HG03558 (cell line): ENCODE measurements around the gene CEP83.
"Not testable (repeated sequence)": the region's sequence is repeated elsewhere in the genome, so short reads cannot be mapped to it uniquely, and the experiment has no call there.

ENCODE experiments used
- ATAC-seq: cut with Tn5 transposase; IDR thresholded peaks from one replicate; pipeline ENCODE4 v1.9.1; 2021; ENCODE audit warnings: moderate number of reproducible peaks; ENCODE audit not compliant: unreplicated experiment; ENCODE audit errors: extremely low read depth

Gene CEP83, protein sequence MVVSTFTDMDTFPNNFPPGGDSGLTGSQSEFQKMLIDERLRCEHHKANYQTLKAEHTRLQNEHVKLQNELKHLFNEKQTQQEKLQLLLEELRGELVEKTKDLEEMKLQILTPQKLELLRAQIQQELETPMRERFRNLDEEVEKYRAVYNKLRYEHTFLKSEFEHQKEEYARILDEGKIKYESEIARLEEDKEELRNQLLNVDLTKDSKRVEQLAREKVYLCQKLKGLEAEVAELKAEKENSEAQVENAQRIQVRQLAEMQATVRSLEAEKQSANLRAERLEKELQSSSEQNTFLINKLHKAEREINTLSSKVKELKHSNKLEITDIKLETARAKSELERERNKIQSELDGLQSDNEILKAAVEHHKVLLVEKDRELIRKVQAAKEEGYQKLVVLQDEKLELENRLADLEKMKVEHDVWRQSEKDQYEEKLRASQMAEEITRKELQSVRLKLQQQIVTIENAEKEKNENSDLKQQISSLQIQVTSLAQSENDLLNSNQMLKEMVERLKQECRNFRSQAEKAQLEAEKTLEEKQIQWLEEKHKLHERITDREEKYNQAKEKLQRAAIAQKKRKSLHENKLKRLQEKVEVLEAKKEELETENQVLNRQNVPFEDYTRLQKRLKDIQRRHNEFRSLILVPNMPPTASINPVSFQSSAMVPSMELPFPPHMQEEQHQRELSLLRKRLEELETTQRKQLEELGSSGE

DNA sequence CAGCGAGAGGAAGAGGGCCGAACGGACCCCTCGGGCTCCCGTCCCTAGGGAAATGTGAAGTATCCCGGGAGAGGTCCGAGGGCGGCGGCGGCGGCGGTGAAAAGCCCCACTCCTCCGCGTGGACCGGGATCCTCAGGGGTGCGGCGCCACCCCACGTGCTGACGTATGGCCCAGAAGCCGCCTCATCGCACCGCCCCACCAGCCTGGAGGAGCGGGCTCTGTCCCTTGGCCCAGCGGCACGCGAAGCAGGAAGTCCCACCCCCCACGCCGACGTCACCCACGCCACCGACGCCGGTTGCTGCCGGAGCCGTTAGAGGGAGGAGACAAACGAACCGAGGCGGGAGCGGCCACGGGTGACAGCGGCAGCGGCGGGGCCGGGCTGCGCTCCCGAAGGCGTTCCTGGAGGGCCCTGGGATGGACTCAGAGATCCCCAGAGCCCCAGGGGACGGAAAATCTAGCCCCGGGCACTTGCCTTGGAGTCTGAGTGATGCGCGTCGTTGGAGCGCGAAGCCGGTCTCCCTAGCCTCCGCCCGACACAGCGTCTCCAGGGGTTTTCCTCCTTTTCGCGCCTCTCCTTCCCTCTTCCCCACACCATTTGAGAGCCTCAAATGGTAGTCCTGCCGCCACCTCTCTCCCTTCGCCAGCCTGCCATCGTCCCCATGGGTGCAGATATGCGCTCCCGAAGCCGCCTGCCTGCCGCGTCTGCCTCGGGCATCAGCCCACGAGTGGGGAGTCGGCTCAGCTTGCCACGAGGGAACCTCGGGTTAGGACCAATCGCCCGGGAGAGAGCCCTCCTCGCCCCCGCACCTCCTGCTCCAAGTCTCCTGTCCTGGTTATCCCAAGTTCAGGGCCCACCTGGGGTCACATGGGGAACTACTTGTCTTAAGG, at the start of gene CEP83:
Gene CEP83 (minus strand): TSS at position 140 of the 888 bp plus-strand sequence. CDS start 47,377 bp downstream, outside the sequence.
- ATAC-seq: peak; percentile 90

- no peak for ATAC-seq
These were observed 49.6 kb upstream of the CEP83 start for GRCh38 chr12:94509317-94509716.

DNA sequence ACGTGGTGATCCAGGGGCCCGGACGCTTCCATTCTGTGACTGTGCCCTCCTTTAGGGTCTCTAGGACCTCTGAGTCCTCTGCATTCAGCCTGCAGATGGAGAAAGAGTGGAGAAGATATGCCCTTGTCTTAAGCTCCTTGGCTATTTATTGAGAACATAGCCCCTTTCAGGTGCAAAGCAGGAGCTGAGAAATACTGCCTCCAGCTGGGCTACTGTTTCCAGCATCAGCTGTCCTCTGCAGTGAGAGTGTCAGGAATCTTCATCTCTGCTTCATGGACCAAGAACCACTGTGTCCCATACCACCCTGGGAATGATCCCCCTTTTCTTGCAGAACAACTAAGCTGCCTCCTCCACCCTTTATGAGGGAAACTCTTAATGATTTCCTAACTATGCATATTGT, 47.8 kb upstream of the CEP83 start:
- no peak for ATAC-seq

GRCh38 chr12:94504386-94504785, 44.7 kb upstream of the CEP83 start:
- ATAC-seq: no peak

GRCh38 chr12:94503619-94504018, 44.0 kb upstream of the CEP83 start:
- ATAC-seq: no peak

DNA sequence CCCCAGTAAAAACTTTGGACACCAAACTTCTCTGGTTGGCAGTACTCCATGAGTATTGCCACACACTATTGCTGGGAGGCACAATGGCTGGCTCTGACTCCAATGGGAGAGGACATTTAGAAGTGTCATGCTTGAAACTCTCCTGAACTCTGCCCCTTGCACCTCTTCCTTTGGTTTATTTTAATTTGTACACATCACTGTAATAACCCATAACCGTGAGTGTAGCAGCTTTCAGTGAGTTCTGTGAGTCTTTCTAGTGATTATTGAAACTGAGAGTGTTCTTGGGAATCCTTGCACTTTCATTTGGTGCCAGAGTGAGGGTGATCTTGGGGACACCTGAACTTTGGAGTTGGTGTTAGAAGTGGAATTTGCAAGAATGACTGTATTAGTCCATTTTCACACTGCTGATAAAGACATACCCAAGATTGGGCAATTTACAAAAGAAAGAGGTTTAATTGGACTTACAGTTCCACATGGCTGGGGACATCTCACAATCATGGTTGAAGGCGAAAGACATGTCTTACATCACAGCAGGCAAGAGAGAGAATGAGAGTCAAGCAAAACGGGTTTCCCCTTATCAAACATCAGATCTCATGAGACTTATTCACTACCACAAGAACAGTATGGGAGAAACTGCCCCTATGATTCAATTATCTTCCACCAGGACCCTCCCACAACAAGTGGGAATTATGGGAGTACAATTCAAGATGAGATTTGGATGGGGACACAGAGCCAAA, 41.3 kb upstream of the CEP83 start:
- no peak for ATAC-seq

DNA sequence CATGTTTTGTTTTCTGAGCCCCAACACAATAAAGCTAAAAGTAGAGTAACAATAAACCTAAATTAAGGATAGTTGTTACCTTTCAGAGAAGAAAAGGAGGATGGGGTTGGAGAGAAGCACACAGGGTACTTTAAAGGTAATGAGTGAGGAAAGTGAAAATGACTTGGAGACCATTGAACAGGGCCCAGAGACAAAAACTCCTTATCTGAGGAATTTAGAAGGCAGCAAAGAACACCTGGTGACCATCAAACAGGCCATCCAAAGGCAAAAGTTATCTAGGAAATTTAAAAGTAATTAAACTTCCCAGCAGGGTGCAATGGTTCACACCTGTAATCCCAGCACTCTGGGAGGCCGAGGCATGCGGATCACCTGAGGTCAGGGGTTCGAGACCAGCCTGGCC, 39.0 kb upstream of the CEP83 start:
- no peak for ATAC-seq

- ATAC-seq: no peak
These were observed 38.4 kb upstream of the CEP83 start for GRCh38 chr12:94498073-94498472.

DNA sequence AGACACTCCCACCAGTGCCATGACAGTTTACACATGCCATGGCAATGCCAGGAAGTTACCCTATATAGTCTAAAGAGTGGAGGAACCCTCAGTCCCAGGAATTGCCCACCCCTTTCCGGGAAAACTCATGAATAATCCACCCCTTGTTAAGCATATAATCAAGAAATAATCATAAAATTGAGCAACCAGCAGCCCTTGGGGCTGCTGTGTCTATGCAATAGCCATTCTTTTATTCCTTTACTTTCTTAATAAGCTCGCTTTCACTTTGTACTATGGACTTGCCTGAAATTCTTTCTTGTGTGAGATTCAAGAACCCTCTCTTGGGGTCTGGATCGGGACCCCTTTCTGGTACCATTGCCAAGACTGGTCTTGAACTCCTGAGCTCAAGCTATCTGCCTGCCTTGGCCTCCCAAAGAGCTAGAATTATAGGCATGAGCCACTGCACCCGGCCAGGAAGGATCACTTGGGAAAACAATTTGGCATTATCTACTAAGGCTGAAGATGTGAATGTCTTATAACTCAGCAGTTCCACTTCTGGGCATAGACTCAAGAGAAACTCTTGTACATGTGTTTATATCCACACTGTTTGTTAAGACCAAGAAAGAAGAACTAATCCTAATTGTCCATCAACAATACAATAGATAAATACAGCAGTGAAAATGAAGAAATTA, 35.9 kb upstream of the CEP83 start:
- no peak for ATAC-seq

DNA sequence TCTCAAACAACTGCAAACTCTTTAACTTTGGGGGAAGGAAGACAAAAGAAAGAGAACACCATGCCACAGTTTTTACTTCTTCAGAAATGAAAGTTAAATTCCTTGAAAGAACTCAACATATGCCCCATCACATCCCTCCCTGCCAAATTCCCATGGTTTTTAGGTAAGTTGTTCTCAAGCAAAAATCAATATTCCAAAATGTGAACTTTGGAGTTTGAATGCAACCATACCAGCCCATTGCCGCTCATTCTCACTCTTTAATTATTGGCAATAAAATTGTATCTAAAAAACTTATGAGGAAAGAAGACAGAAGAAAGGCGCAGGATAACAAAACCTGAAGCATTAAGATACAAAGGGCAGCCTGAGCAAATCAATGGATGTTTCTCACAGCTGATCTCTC, 31.8 kb upstream of the CEP83 start:
- ATAC-seq: no peak

DNA sequence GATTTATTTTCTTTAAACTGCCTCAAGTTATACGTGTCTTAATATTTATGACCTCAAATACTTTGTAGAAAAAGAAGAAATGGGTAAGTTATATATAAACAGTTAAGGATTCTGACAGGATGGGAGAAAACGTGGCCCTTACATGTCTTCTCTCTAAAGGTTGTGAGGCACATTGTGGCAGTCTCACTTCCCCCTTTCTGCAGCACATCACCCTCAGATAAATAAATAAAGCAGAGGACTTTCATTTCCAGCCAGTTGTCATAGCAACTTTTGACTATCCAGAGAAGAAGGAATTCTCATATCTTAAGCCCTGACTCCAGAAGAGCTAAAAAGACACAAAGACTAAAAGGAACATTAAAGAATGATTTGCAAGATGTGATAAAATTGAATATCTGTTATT, 28.8 kb upstream of the CEP83 start:
- peak; percentile 89 for ATAC-seq

GRCh38 chr12:94481734-94482133, 22.1 kb upstream of the CEP83 start:
- no peak for ATAC-seq

DNA sequence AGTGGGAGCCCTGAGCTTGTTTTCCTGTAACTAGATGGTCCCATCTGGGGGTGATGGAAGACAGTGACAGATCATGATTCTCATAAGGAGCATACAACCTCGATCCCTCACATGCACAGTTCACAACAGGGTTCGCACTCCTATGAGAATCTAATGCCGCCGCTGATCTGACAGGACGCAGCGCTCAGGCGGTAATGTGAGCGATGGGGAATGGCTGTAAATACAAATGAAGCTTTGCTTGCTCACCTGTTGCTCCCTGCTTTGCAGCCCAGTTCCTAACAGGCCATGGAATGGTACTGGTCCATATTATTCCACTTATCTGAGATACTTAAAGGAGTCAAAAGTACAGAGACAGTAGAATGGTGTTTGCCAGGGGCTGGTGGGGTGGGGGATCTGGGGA, 9.9 kb upstream of the CEP83 start:
- ATAC-seq: no peak

DNA sequence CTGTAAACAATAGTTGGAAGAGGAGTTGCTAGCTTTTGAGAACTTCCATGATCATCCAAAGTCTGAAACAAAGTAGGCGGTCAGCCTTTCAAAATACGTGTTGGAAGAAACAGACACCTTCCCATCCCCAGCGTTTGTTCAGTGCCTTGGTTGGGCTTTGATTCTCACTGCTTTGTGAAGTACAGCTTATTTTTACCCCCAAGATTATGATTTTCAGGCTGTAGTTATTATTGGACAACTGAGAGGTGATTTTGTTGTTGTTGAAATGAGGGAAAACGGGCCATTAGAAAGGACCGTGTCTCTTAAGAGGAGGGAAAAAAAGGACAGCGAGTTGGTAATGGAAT, 921 bp upstream of the CEP83 start:
- no peak for ATAC-seq

DNA sequence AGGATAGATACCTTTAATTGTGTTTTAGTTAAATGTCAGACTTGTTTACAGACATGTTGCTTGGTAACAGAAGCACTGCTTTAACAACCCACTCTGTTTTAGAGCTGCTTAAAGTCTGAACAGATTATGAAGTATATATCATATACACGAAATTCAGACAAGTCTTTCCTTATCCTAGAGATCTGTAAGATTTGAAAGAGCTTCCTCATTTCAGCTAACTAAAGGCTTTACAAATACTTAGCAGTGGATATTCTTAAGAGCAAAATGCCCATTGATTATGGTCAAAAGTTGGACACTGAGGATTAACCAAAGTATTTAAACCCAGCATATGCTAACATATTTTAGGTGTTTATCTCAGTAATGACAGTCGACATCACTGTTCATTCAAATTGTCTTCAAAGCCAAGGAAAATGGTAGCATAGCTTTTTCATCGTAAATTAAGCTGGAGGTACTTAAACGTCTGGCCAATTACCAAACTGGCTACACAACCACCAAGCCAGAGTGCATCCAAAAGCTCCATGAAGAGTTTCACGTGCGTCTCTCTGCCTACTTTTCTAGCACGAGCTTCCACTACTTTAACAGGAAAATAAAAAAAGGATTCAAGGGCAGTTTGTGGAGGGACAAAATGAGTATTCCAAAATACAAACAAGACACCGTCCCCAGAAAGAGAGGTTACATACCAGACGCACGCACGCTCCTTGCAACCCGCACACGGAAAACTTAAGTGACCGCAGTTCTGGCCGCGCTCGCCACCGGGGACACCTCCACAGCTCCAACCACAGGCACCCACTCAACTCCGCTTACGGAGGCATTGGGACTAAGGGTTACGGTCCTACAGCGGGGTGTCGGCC, 565 bp downstream of the CEP83 start:
- no peak for ATAC-seq

GRCh38 chr12:94457311-94457710, 2.4 kb downstream of the CEP83 start:
- ATAC-seq: no peak

- not testable (repeated sequence) for ATAC-seq
These were observed 5.3 kb downstream of the CEP83 start for GRCh38 chr12:94454318-94454717.

DNA sequence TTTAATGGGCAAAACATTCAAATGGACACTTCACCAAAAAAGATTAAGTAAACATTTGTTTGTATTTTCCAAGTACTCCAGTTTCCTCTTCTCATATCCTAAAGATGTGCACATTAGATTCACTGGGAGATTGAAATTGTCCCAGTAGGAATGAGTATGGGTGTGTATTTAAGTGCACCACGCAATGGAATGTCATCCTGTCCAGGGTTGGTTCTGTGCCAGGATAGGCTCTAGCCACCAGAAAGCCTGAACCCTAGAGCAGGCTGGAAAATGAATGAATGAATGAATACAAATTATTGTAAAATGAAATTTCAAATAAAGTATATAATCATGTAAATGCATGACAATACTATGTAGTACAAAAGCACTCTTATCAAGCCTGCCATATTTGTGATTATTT, 14.0 kb downstream of the CEP83 start:
- ATAC-seq: no peak

DNA sequence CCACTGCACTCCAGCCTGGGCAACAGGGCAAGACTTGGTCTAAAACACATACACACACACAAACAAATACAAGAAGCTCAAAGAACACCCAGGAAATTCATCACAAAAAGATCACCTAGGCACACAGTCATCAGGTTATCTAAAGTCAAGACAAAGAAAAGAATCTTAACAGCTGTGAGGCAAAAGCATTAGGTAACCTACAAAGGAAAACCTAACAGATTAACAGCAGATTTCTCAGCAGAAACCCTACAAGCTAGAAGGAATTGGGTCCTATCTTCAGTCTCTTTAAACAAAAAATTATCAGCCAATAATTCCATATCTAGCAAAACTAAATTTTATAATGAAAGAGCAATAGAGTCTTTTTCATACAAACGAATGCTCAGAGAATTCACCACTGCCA, 22.4 kb downstream of the CEP83 start:
- ATAC-seq: no peak
